ENCODE measurements around the gene QRICH2.
"Not testable (repeated sequence)": the region's sequence is repeated elsewhere in the genome, so short reads cannot be mapped to it uniquely, and the experiment has no call there.

Gene QRICH2

DNA sequence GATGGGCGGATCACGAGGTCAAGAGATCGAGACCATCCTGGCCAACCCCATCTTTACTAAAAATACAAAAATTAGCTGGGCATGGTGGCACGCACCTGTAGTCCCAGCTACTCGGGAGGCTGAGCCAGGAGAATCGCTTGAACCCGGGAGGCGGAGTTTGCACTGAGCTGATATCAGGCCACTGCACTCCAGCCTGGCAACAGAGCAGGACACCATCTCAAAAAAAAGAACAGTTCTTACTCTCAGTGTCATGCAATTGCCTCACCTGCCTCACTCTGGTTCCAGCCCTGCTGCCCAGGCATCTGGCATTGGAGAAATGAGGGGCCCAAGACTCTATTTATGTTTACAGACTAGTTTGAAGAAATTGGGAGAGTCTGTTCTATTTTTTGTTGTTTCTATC is 63.4 kb downstream of the QRICH2 start:
- not testable (repeated sequence) for DNase-seq

GRCh38 chr17:76243826-76244679 is 64.0 kb downstream of the QRICH2 start:
- DNase-seq = no peak

GRCh38 chr17:76241691-76242255 is 66.3 kb downstream of the QRICH2 start:
- DNase-seq = no peak

- DNase-seq = no peak
Observed at GRCh38 chr17:76241204-76241538, 66.9 kb downstream of the QRICH2 start.

GRCh38 chr17:76240461-76241203 is 67.4 kb downstream of the QRICH2 start, which contains the start of gene RNF157:
RNF157 (minus strand) TSS chr17:76240493; CDS start chr17:76240240, 253 bp downstream.
- DNase-seq = peak; percentile 71

GRCh38 chr17:76239538-76240274 is 68.4 kb downstream of the QRICH2 start:
- DNase-seq = no peak

DNA sequence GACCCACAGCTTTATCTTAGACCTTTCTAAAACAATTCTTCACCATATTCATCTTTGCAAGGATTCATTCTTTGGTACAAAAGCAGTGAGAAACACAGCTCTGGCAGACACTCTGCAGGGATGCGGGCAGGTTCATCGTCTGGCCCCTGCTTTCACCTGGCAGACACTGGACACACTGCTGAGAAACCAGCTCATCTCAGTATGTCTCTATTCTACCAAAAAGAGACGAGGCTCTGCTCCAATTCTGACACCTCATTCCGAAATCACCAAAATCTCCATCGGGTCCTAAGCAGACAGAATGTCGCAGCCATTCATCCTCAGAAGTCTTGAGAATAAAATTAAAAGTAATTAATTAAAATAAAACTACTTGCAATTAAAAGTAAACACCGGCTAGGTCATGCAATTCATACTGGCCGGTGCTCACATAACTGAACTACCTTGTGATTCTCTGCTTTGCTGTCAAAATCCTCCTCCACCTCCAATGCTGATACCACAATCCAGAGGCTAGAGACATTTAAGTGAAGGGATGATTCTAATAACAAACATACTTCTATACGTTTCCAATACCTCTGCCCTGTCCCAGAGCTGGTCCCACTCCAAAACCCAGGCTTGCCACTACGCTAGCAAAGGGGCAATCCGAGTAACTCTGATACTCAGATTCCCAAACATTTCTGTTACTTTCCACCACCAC is 69.1 kb downstream of the QRICH2 start:
- DNase-seq = no peak

- DNase-seq = no peak
Observed at GRCh38 chr17:76237859-76238313, 70.2 kb downstream of the QRICH2 start.

DNA sequence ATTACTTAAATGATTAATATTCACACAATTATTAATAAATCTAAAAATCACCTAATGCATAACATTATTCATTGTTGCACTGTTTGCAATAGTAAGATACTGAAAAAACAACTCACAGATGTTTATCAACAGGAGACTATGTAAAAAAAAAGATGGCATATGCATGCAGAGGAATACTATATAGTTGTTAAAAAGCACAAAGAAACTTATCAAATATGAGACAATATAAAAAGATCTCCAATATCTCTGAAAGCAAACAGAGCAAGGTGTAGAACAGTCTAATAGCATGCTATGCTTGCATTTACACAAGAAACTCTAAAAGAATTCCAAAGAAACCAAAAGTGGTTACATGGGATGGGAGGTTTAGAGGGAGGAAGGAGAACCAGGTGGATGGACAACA is 71.5 kb downstream of the QRICH2 start:
- no peak for DNase-seq

DNA sequence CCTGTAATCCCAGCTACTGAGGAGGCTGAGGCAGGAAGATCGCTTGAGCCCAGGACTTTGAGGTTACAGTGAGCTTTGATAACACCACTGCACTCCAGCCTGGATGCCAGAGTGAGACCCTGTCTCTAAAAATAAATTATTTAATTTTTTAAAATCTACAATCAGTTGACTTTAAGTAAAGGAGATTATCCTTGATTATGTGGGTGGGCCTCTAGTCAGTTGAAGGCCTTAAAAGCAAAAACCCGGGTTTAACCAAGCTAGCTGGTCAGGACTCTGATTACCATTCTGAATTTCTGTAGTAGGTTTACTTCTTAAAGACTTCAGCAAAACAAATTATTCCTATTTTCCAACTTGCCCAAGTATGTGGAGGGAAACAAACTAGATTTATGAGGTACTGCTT is 72.2 kb downstream of the QRICH2 start:
- no peak for DNase-seq

GRCh38 chr17:76234354-76234679 is 73.8 kb downstream of the QRICH2 start:
- DNase-seq = peak; percentile 77

GRCh38 chr17:76233588-76234353 is 74.3 kb downstream of the QRICH2 start:
- DNase-seq = no peak

DNA sequence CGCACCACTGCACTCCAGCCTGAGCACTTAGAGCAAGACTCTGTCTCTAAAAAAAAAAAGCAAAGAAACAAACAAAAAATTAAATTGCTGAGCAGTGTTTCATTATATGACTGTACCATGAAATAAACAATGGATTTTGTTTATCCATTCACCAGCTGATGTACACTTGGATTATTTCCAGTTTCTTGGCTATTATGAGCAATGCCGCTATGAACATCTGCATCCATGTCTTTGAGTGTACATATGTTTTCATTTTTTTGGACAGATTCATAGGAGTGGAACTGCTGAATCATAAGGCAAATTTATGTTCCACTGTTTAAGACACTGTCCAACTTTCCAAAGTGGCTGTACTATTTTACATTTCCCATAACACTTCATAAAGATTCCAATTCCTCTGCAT is 75.7 kb downstream of the QRICH2 start:
- DNase-seq = no peak

- DNase-seq = not testable (repeated sequence)
Observed at GRCh38 chr17:76226749-76227148, 81.3 kb downstream of the QRICH2 start.

- DNase-seq = not testable (repeated sequence)
Observed at GRCh38 chr17:76225373-76226086, 82.5 kb downstream of the QRICH2 start.
